ENCODE data around the gene TTC1. TPM values are rescaled to one million over a fixed set of nuclear protein-coding genes. Genes with fewer than 3 reads are reported as not detected.

TTC1 gene
- total RNA-seq, 1 donor from 2014 or later = 94.2 TPM

GRCh38 chr5:159987031-159987674 is 21.8 kb upstream of the TTC1 start:
- H3K36me3 ChIP-seq = no peaks in the 10 kb centered on the region
- peaks cover 1% of the 10 kb centered on the region for H3K9me3 ChIP-seq (replicated peaks)
- H3K4me3 ChIP-seq = peak overlapping the region; percentile 66
- intact Hi-C loops (cut with micrococcal nuclease) = loop anchor here (10.0 kb wide), 1 partner anchor 702 kb away; no protein-coding TSS in a partner anchor
- peak; percentile 80 for TF ChIP-seq CTCF (IDR thresholded peaks at IDR 0.05; ENCODE audit: borderline replicate concordance)
- H3K4me1 ChIP-seq = peaks cover 9% of the 10 kb centered on the region
- no peak overlapping the region for H3K27ac ChIP-seq (replicated peaks)
- peaks cover 58% of the 10 kb centered on the region for H3K27me3 ChIP-seq (ENCODE audit: low read depth)
- DNase-seq = peak; percentile 73

GRCh38 chr5:159990506-159990905 is 18.4 kb upstream of the TTC1 start:
- Histone ChIP-seq H3K27ac (replicated peaks) (no peak overlapping the region), H3K9me3 (replicated peaks) (peaks cover 20% of the 10 kb centered on the region), H3K36me3 (no peaks in the 10 kb centered on the region), H3K27me3 (ENCODE audit: low read depth) (peaks cover 69% of the 10 kb centered on the region), H3K4me3 (no peak overlapping the region), H3K4me1 (peaks cover 9% of the 10 kb centered on the region)
- DNase-seq = no peak
- intact Hi-C loops (cut with micrococcal nuclease) = no loop called here
- TF ChIP-seq CTCF (IDR thresholded peaks at IDR 0.05; ENCODE audit: borderline replicate concordance) = peak; percentile 36

- H3K36me3 ChIP-seq = no peaks in the 10 kb centered on the region
- peaks cover under 1% of the 10 kb centered on the region for H3K4me1 ChIP-seq
- H3K4me3 ChIP-seq = no peak overlapping the region
- no peak overlapping the region for H3K27ac ChIP-seq (replicated peaks)
- H3K27me3 ChIP-seq (ENCODE audit: low read depth) = peaks cover 50% of the 10 kb centered on the region
- no peak for DNase-seq
- intact Hi-C loops (cut with micrococcal nuclease) = no loop called here
- TF ChIP-seq CTCF (IDR thresholded peaks at IDR 0.05; ENCODE audit: borderline replicate concordance) = no peak
- H3K9me3 ChIP-seq (replicated peaks) = peaks cover 20% of the 10 kb centered on the region
Measured at GRCh38 chr5:159992566-159992965, 16.4 kb upstream of the TTC1 start.

DNA sequence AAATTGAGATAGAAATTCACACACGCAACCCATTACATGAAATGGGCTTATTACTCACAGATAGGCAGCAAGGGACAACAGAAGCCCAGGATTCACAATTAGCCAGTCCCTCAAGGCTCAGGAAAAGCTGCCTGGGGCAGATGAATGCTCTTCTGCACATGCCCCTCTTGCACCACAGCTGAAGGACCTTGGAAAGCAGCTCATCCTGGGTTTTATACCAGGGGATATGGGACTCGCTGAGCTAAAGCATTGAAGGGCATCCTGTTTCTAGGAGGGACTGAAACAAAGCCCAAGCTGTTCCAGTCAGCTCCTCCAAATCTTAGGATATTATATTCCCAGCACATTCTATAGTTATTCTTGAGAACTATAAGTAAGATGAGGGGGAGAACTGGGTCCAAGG is 15.7 kb upstream of the TTC1 start:
- H3K27me3 ChIP-seq (ENCODE audit: low read depth) = peaks cover 44% of the 10 kb centered on the region
- H3K9me3 ChIP-seq (replicated peaks) = peaks cover 20% of the 10 kb centered on the region
- no peak for TF ChIP-seq CTCF (IDR thresholded peaks at IDR 0.05; ENCODE audit: borderline replicate concordance)
- no peak overlapping the region for H3K27ac ChIP-seq (replicated peaks)
- no peak for DNase-seq
- H3K4me1 ChIP-seq = no peaks in the 10 kb centered on the region
- H3K4me3 ChIP-seq = no peak overlapping the region
- H3K36me3 ChIP-seq = no peaks in the 10 kb centered on the region
- intact Hi-C loops (cut with micrococcal nuclease) = no loop called here

DNA sequence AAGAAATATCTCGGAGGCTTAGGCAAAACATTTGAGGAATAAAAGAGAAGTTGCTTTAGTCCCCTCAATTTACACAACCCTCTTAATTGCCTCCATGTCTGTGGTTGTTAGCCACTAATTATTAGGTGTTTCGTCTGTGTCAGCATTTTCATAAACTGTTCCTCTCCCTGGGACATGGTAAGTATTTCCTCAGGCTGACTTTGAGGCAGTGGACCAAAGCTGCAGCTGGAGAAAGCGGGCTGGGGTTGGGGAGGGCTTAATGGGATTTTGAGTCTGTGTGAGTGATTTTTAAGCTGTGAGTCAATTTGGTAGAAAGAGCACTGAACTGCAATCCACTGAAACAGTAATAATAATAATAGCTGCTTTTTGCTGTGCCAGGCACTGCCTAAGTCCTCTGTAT is 13.0 kb upstream of the TTC1 start:
- no peak overlapping the region for H3K27ac ChIP-seq (replicated peaks)
- H3K4me1 ChIP-seq = no peaks in the 10 kb centered on the region
- DNase-seq = no peak
- peaks cover 34% of the 10 kb centered on the region for H3K27me3 ChIP-seq (ENCODE audit: low read depth)
- H3K9me3 ChIP-seq (replicated peaks) = peaks cover 20% of the 10 kb centered on the region
- intact Hi-C loops (cut with micrococcal nuclease) = no loop called here
- no peak overlapping the region for H3K4me3 ChIP-seq
- TF ChIP-seq CTCF (IDR thresholded peaks at IDR 0.05; ENCODE audit: borderline replicate concordance) = no peak
- H3K36me3 ChIP-seq = no peaks in the 10 kb centered on the region
